K562 (cell line): ENCODE data around the gene MAK. TPM values are rescaled to one million over a fixed set of nuclear protein-coding genes. Genes with fewer than 3 reads are reported as not detected.
A peak's percentile ranks its signal among the peaks of the same experiment; 100 is the strongest.

ENCODE experiments used
- ATF1 ChIP-seq, 2 experiments: fragments of 450-650 bp in 1 of 2; IDR thresholded peaks; 2 replicates each; pipeline ENCODE4 v1.6.1; 2016; ENCODE audit warnings: missing compliant biosample characterization in 1 of 2, missing genetic modification characterization in 1 of 2
- FOXA3 ChIP-seq, 2 experiments: fragments of 450-650 bp in 1 of 2; sonication (generic) in 1 of 2; formaldehyde crosslinking; IDR thresholded peaks in 1 of 2; conservative IDR thresholded peaks in 1 of 2; 2 replicates each; pipeline versions ENCODE4 v1.4.0 to v1.8.0; 2020 to 2022; ENCODE audit warnings: mild to moderate bottlenecking in 2 of 2, missing genetic modification reagents in 1 of 2
- FOXK2 ChIP-seq, 2 experiments: fragments of 450-650 bp; IDR thresholded peaks in 1 of 2; conservative IDR thresholded peaks in 1 of 2; 2 replicates each; pipeline ENCODE4 v1.6.1; 2016; ENCODE audit warnings: low read depth in 2 of 2, mild to moderate bottlenecking in 1 of 2
- HNRNPLL ChIP-seq: fragments of 200-400 bp; formaldehyde crosslinking; IDR thresholded peaks from 2 replicates; pipeline ENCODE4 v1.6.1; 2017; ENCODE audit warnings: low read length, low read depth, mild to moderate bottlenecking; ENCODE audit not compliant: poor library complexity, severe bottlenecking
- MYBL2 ChIP-seq, 2 experiments: fragments of 450-650 bp in 1 of 2; sonication (generic) in 1 of 2; formaldehyde crosslinking in 1 of 2; IDR thresholded peaks; 2 replicates each; pipeline versions ENCODE4 v1.6.1 to v1.8.1; 2017 to 2022; ENCODE audit warnings: borderline replicate concordance in 1 of 2, inconsistent platforms in 1 of 2, low read depth in 1 of 2, mild to moderate bottlenecking in 1 of 2, missing genetic modification reagents in 1 of 2, moderate library complexity in 1 of 2
- PBX2 ChIP-seq, 2 experiments: IDR thresholded peaks in 1 of 2; conservative IDR thresholded peaks in 1 of 2; 2 replicates each; pipeline ENCODE4 v1.6.1; 2016; ENCODE audit warnings: low read depth in 2 of 2, mild to moderate bottlenecking in 1 of 2, missing compliant biosample characterization in 1 of 2, missing genetic modification characterization in 1 of 2, moderate library complexity in 1 of 2
- RBM15 ChIP-seq: fragments of 200-400 bp; formaldehyde crosslinking; IDR thresholded peaks from 2 replicates; pipeline ENCODE4 v1.6.1; 2018; ENCODE audit warnings: mild to moderate bottlenecking, low read length, moderate library complexity; ENCODE audit not compliant: insufficient read depth
- SETDB1 ChIP-seq: IDR thresholded peaks from one replicate; pipeline ENCODE4 v1.6.1; 2012; ENCODE audit warnings: low read length, control low read depth, inconsistent platforms
- SNIP1 ChIP-seq: fragments of 450-650 bp; IDR thresholded peaks from 2 replicates; pipeline ENCODE4 v1.7.1; 2017; ENCODE audit warnings: low read depth, mild to moderate bottlenecking
- STAG1 ChIP-seq: sonication (generic); formaldehyde crosslinking; IDR thresholded peaks from 2 replicates; pipeline ENCODE4 v1.5.0; 2020; ENCODE audit warnings: missing genetic modification reagents, borderline replicate concordance
- TFAP4 ChIP-seq: sonication (generic); formaldehyde crosslinking; IDR thresholded peaks from 2 replicates; pipeline ENCODE4 v1.8.0; 2022; ENCODE audit warnings: missing genetic modification reagents, mild to moderate bottlenecking, moderate library complexity, borderline replicate concordance
- THRA ChIP-seq: fragments of 450-650 bp; IDR thresholded peaks from 2 replicates; pipeline ENCODE4 v1.6.1; 2017; ENCODE audit warnings: mild to moderate bottlenecking, moderate library complexity
- TSC22D4 ChIP-seq: fragments of 450-650 bp; IDR thresholded peaks from 2 replicates; pipeline ENCODE4 v1.6.1; 2016; ENCODE audit warnings: missing genetic modification characterization, missing biosample characterization, control low read depth
- YY1 ChIP-seq, 3 experiments: IDR thresholded peaks; 2 replicates each; pipeline ENCODE4 v1.6.1; 2011; ENCODE audit warnings: low read length in 2 of 3, mild to moderate bottlenecking in 2 of 3, moderate library complexity in 2 of 3, borderline replicate concordance in 1 of 3, control low read depth in 1 of 3, low read depth in 1 of 3; ENCODE audit not compliant: insufficient read depth in 3 of 3, insufficient replicate concordance in 2 of 3, control insufficient read depth in 1 of 3, insufficient read length in 1 of 3; ENCODE audit errors: extremely low read depth in 1 of 3
- ZEB2 ChIP-seq: fragments of 450-650 bp; IDR thresholded peaks from 2 replicates; pipeline ENCODE4 v1.6.1; 2016
- ZNF3 ChIP-seq: fragments of 250-450 bp; sonication (Bioruptor Pico); IDR thresholded peaks from 2 replicates; pipeline ENCODE4 v1.5.0; 2021; ENCODE audit warnings: mild to moderate bottlenecking, moderate library complexity
- ZNF77 ChIP-seq: fragments of 250-450 bp; sonication (Bioruptor Pico); IDR thresholded peaks from 2 replicates; pipeline ENCODE4 v1.5.0; 2020
- polyA plus RNA-seq, 8 experiments: library from polyadenylated mRNA; depleted of rRNA in 4 of 8; stranded (reverse) in 5 of 8; unstranded in 3 of 8; fragments of >200 nt; fragmentation: Nextera tagmentation in 2 of 8; fragmentation: Illumina TruSeq in 1 of 8; extraction: Ambion mirVana in 2 of 8; extraction: Trizol in 1 of 8; gene quantifications; 2 replicates each; pipeline versions ENCODE4 v1.2.1 to v1.2.3, GENCODE V29; 2011 to 2014; ENCODE audit warnings: inconsistent platforms in 1 of 8, missing spikeins in 1 of 8
- total RNA-seq, 7 experiments: library from RNA; depleted of rRNA in 6 of 7; stranded (reverse); fragments of >200 nt in 6 of 7; fragmentation: Illumina TruSeq in 2 of 7; extraction: Trizol in 2 of 7; gene quantifications; 2 replicates each; pipeline versions ENCODE4 v1.2.1 to v1.2.3, GENCODE V29; 2011 to 2021; ENCODE audit warnings: low replicate concordance in 1 of 7
- TF ChIP-seq, protein P1 (sequence below): fragments of 450-650 bp; formaldehyde crosslinking; IDR thresholded peaks from 2 replicates; pipeline ENCODE4 v1.4.0; 2022; ENCODE audit warnings: missing genetic modification characterization

The MAK gene
- total and polyA plus RNA-seq, 9 of the 15 experiments (the other 6 are each of a cell fraction or from before 2014, with no cell fraction given) = 0.25 to 1.1 (median 0.53) TPM

DNA sequence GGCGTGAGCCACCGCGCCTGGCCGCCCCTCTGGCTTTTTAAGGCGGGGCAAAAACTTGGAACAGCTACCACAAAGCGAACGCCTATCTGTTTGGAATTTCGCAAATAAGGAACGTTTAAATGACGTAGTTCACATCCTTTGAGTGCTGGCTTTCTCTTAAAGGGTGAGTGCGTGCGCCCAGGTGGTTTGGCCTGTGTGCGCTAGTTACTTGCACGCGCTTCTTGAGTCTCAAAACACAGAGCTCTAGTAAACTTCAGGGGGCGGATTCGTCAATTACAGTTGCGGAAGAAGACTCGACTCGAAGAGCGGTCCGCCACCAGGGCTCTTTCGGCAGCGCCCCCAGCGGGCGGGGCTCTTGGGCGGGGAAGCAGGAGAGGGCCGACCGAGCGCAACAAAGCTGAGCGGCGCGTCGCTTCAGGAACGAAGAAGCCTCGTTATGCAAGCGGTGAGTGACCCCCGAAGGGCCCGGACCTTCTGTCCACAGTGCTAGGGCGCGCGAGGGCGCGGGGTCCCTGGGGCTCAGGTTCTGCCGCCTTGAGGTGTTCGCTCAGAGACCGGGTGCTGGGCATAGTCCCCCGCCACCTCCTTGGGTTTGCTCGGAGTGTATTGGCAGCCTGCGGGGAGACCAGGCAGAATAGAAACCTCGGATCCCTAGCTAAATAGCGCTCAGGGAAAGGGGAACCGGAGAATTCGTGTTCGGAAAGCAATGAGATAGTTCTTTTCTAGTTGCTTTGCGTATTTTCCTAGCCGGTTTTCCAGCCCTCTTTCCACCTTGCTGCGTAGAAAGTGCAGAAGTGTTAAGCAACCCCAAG lies 48.6 kb upstream of the MAK start, which contains the start of gene SYCP2L (continued):
- TF ChIP-seq, protein P1, sequence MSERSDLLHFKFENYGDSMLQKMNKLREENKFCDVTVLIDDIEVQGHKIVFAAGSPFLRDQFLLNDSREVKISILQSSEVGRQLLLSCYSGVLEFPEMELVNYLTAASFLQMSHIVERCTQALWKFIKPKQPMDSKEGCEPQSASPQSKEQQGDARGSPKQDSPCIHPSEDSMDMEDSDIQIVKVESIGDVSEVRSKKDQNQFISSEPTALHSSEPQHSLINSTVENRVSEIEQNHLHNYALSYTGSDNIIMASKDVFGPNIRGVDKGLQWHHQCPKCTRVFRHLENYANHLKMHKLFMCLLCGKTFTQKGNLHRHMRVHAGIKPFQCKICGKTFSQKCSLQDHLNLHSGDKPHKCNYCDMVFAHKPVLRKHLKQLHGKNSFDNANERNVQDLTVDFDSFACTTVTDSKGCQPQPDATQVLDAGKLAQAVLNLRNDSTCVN (CRISPR knock-in tag) = 0 out of 2 replicates have a peak, but pooled peaks have one; percentile 43
- peak; percentile 55; the same call in 1 of the 2 replicates for TF ChIP-seq ZEB2
- TF ChIP-seq HNRNPLL = peak; percentile 95
- no peak for TF ChIP-seq ZNF77 (CRISPR knock-in tag)
- TF ChIP-seq FOXA3 (CRISPR knock-in tag; conservative IDR thresholded peaks at IDR 0.05 in 1 of 2, IDR thresholded peaks at IDR 0.05 in 1 of 2) = 0 out of 4 replicates have a peak, but pooled peaks of 1 of the 2 experiments have one; percentile 13
- TF ChIP-seq SETDB1 = no peak
- peak in 2 of 3 experiments; percentile 42 to 64 for TF ChIP-seq YY1 (IDR thresholded peaks at IDR 0.05; ENCODE audit: borderline replicate concordance in 1 of 3, control insufficient read depth in 1 of 3, extremely low read depth in 1 of 3, insufficient read depth in 3 of 3, insufficient read length in 1 of 3, insufficient replicate concordance in 2 of 3, low read depth in 1 of 3, low read length in 2 of 3)
- TF ChIP-seq RBM15 = no peak
- peak; percentile 84 for TF ChIP-seq TFAP4 (CRISPR knock-in tag)
- TF ChIP-seq THRA = no peak
- TF ChIP-seq TSC22D4 (tag) = no peak
- TF ChIP-seq PBX2 (CRISPR knock-in tag; IDR thresholded peaks at IDR 0.05; ENCODE audit: low read depth) = no peak
- TF ChIP-seq PBX2 (tag; conservative IDR thresholded peaks at IDR 0.05; ENCODE audit: low read depth) = no peak
- no peak for TF ChIP-seq ATF1 (CRISPR knock-in tag; IDR thresholded peaks at IDR 0.05)
- peak; percentile 87 for TF ChIP-seq ATF1 (tag; IDR thresholded peaks at IDR 0.05)
- no peak for TF ChIP-seq STAG1 (CRISPR knock-in tag)
- peak; percentile 69 to 82; a peak in 3 of 4 replicates for TF ChIP-seq FOXK2 (conservative IDR thresholded peaks at IDR 0.05 in 1 of 2, IDR thresholded peaks at IDR 0.05 in 1 of 2; ENCODE audit: low read depth in 2 of 2)
- no peak; the same call in 1 of the 2 replicates for TF ChIP-seq MYBL2 (IDR thresholded peaks at IDR 0.05; ENCODE audit: low read depth)
- no peak for TF ChIP-seq MYBL2 (CRISPR knock-in tag; IDR thresholded peaks at IDR 0.05; ENCODE audit: borderline replicate concordance)
- TF ChIP-seq ZNF3 = no peak
- peak; percentile 46; the same call in 1 of the 2 replicates for TF ChIP-seq SNIP1
